Glomerular visceral epithelial cell (primary cell): Measurements from ENCODE around the gene MYLK4.

ENCODE experiments used
- DNase-seq: peaks from one replicate; pipeline ENCODE4 v3.0.0-alpha.2; 2016; ENCODE audit errors: extremely low spot score

MYLK4 gene

DNA sequence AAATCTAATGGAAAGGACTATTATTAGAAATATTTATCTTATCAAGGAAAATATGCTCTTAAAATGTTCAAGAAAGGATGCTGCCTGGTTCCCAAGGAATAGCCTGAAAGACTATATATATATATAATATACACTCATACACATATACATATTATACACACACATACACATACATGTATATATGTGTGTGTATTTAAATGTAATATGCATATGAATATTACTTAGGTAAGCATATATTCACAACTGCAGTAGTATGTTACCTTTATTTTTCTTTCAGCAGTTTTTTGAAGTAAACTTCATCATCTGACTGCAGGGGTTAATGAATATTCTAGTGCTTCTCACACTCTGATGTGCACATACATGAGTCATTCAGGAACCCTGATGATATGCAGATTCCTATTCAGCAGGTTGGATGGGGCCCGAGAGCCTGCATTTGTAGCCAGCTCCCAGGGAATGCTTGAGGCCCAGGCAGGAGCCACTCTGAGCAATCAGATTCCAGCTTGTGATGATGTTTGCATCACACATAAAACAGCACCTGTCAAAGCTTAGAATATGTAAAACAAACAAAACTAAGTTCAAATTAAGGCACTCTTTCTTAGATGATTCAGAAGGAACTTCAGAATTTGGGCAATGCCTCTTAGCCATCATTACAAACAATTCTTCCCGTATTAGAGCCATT, 16.1 kb downstream of the MYLK4 start:
- DNase-seq, result no peak

- DNase-seq, result no peak
Measured at GRCh38 chr6:2733736-2734480, 16.8 kb downstream of the MYLK4 start.

DNA sequence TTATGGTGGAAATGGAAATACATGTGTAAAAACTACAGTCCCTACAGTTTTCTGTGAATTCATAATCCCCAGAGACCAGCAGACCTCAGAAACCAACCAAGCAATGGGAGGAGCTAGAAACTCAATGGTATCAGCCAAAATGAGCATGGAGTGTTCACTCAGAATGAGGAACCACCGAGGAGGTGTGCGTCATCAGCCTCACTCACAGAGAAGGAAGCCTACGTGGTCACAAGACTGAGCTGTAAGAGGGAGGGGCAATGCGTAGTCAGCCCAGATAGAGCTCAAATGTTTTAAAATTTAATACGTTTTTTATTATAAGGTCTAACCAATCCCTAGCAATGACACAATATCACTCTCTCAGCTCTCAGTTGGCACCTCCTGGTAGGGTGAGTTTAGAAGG, 17.4 kb downstream of the MYLK4 start:
- DNase-seq, result no peak

GRCh38 chr6:2732503-2733089, 18.1 kb downstream of the MYLK4 start:
- DNase-seq, result no peak

DNA sequence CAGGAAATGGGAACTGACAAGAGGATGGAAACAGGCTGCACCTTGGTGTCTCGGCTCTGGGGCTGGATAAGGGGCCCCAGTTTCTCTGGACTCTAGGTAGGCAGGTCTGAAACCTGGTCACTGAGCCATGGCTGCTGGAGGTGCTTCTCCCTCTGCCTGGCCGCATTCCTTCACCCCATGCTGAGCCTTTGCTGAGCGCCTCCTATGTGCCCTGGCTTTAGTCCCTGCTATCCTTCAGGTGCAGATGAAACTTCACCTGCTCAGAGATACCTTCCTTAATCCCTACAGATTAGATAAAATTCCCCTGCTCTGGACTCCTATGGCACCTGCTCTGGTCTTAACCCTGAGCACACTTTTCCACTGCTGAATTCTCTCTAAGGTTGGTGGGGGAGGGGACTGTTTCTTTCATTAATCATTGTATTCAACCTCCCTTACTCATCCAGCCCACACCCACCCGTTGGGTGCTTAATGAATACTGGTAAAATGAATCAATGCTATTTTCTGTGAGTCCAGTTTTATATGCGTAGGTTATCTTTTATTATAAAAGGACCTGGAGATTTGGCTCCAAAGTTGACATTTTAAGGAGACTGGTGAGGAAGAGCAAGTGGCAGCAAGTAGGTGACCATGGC, 19.3 kb downstream of the MYLK4 start:
- DNase-seq, result no peak

GRCh38 chr6:2730353-2731107, 20.2 kb downstream of the MYLK4 start:
- no peak for DNase-seq

DNA sequence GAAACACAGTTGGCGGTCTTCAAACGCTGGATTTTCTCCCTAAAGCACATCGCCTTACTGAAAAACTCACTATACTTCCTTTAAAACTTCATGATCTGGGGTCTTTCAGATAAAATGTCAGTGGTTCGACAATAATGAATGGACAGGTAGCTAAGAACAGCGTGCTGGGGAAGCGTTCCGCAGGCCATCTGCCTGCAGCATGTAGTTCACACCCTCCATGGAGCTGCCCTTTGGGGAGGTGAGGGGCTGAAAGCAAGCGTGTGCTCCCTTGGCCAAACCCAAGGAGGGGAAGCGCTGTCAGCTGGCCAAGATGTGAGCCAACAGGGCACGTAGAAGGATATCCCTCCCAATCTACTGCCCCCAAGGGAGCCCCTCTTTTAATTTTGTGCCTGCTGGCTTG, 20.8 kb downstream of the MYLK4 start:
- DNase-seq, result no peak

DNA sequence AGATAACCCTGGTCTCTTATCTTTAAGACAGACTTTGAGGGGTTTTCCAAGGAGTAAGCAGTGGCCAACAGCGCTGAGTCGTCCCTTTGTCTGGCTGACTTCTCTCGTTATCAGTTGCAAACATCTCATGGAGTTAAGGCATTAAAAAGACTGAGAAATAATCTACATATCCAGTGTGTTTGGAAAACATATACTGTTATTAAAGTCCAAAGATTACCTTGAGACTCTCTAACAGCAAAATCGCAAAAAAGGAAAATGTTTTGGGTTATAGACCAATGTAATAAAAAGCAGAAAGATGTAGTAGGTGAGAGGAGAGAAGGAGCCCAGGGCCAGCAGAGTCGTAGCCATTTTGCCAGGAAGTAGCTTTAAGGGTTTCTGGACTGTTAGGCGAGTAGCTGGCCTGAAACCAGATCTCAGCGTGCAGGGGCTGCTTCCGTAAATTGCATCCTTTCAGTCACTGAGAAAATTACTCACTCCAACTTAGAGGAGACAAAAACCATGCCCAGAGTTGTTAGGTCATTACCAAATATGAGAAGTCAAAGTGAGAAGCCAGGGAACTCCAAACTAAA, 24.6 kb downstream of the MYLK4 start:
- peak; percentile 13 for DNase-seq

- DNase-seq, result no peak
Measured at GRCh38 chr6:2725364-2725988, 25.2 kb downstream of the MYLK4 start.

GRCh38 chr6:2721219-2721618, 29.5 kb downstream of the MYLK4 start:
- no peak for DNase-seq

GRCh38 chr6:2719093-2719455, 31.6 kb downstream of the MYLK4 start:
- no peak for DNase-seq

- DNase-seq, result no peak
Measured at GRCh38 chr6:2718334-2719092, 32.2 kb downstream of the MYLK4 start.

GRCh38 chr6:2716936-2717700, 33.6 kb downstream of the MYLK4 start:
- no peak for DNase-seq

GRCh38 chr6:2715737-2716136, 35.0 kb downstream of the MYLK4 start:
- DNase-seq, result no peak

- DNase-seq, result peak; percentile 43
Measured at GRCh38 chr6:2714111-2714895, 36.4 kb downstream of the MYLK4 start.

GRCh38 chr6:2713473-2714110, 37.1 kb downstream of the MYLK4 start:
- DNase-seq, result no peak

- no peak for DNase-seq
Measured at GRCh38 chr6:2712102-2712501, 38.6 kb downstream of the MYLK4 start.

DNA sequence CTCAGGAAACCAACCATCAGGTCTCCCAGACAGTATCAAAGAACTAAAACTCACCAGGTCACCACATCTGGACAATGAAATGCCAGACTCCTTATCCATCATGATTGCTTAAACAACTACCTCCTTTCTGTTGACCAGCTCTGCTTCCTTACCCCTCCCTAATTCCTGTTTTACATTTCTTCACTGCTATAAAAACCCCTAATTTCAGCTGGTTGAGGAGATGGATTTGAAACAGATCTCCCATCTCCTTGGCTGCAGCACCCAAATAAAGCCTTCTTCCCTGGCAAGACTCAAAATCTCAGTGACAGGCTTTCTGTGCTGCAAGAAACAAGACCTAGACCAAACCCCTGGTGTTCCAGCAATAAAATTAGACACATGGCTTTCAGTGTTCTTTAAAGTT, 40.3 kb downstream of the MYLK4 start:
- no peak for DNase-seq
